Keratinocyte (primary cell): ENCODE measurements around the gene LHPP. TPM values are rescaled to one million over a fixed set of nuclear protein-coding genes. Genes with fewer than 3 reads are reported as not detected.

Source experiments
- DNase-seq: peaks from one replicate; pipeline ENCODE4 v3.0.0-alpha.2; 2011; ENCODE audit warnings: low read depth, missing footprints, low spot score
- FAIRE-seq: peaks from 2 replicates; lab custom pipeline; 2011; peaks lifted over from hg19 to GRCh38; lab: Jason Lieb, UNC
- H2AFZ ChIP-seq: 2 replicates; pipeline ENCODE4 v1.6.0; 2012; ENCODE audit warnings: low read length, control low read depth, inconsistent platforms; ENCODE audit not compliant: control insufficient read depth
- H3K27ac ChIP-seq: 2 replicates; pipeline ENCODE4 v1.5.1; 2011; ENCODE audit warnings: low read length; ENCODE audit not compliant: control insufficient read depth, insufficient read depth
- H3K27me3 ChIP-seq: 3 replicates; pipeline ENCODE4 v1.6.0; 2011; ENCODE audit warnings: low read length; ENCODE audit not compliant: control insufficient read depth, insufficient read depth; ENCODE audit errors: extremely low read depth
- H3K36me3 ChIP-seq, 2 experiments: 2 replicates in 1 of 2; 3 replicates in 1 of 2; pipeline ENCODE4 v1.5.1; 2011; ENCODE audit warnings: low read length in 2 of 2, mild to moderate bottlenecking in 1 of 2; ENCODE audit not compliant: control insufficient read depth in 2 of 2, insufficient read depth in 2 of 2; ENCODE audit errors: extremely low read depth in 1 of 2
- H3K4me1 ChIP-seq: 3 replicates; pipeline ENCODE4 v1.5.1; 2011; ENCODE audit warnings: low read length; ENCODE audit not compliant: control insufficient read depth, insufficient read depth; ENCODE audit errors: extremely low read depth
- H3K4me2 ChIP-seq: 3 replicates; pipeline ENCODE4 v1.6.0; 2011; ENCODE audit warnings: low read depth, low read length; ENCODE audit not compliant: control insufficient read depth, insufficient read depth; ENCODE audit errors: extremely low read depth
- H3K4me3 ChIP-seq, 3 experiments: fragments of 200-600 bp in 1 of 3; sonication (generic) in 1 of 3; 2 replicates in 2 of 3; 3 replicates in 1 of 3; pipeline ENCODE4 v1.5.1; 2011 to 2016; ENCODE audit warnings: low read length in 3 of 3, mild to moderate bottlenecking in 3 of 3, control low read depth in 2 of 3, inconsistent platforms in 1 of 3, low read depth in 1 of 3, mixed read lengths in 1 of 3, mixed run types in 1 of 3, moderate library complexity in 1 of 3; ENCODE audit not compliant: control insufficient read depth in 2 of 3, insufficient read depth in 2 of 3; ENCODE audit errors: extremely low read depth in 1 of 3
- H3K79me2 ChIP-seq: 2 replicates; pipeline ENCODE4 v1.6.0; 2012; ENCODE audit warnings: low read length; ENCODE audit not compliant: control insufficient read depth, insufficient read depth
- H3K9ac ChIP-seq: 3 replicates; pipeline ENCODE4 v1.6.0; 2011; ENCODE audit warnings: low read length; ENCODE audit not compliant: control insufficient read depth, insufficient read depth; ENCODE audit errors: extremely low read depth
- H3K9me1 ChIP-seq: 3 replicates; pipeline ENCODE4 v1.6.0; 2011; ENCODE audit warnings: low read length; ENCODE audit not compliant: control insufficient read depth, insufficient read depth; ENCODE audit errors: extremely low read depth
- H3K9me3 ChIP-seq: 2 replicates; pipeline ENCODE4 v1.5.1; 2012; ENCODE audit warnings: low read depth, low read length; ENCODE audit not compliant: control insufficient read depth
- H4K20me1 ChIP-seq: 3 replicates; pipeline ENCODE4 v1.6.0; 2011; ENCODE audit warnings: low read length; ENCODE audit not compliant: control insufficient read depth, insufficient read depth; ENCODE audit errors: extremely low read depth
- CTCF ChIP-seq, 3 experiments: IDR thresholded peaks in 1 of 3; conservative IDR thresholded peaks in 1 of 3; optimal IDR thresholded peaks in 1 of 3; 2 replicates in 2 of 3; 3 replicates in 1 of 3; pipeline versions ENCODE3 to v1.5.1; 2011; ENCODE audit warnings: low read length in 3 of 3, mild to moderate bottlenecking in 3 of 3, moderate library complexity in 2 of 3, control low read depth in 1 of 3, inconsistent platforms in 1 of 3; ENCODE audit not compliant: insufficient read depth in 2 of 3; ENCODE audit errors: extremely low read depth in 1 of 3
- EZH2 ChIP-seq: IDR thresholded peaks from one replicate; pipeline ENCODE4 v1.6.1; 2012; ENCODE audit warnings: inconsistent platforms, mild to moderate bottlenecking, low read length, moderate library complexity
- dilution Hi-C: fragments of 300-500 bp; cut with MboI; formaldehyde crosslinking; loops from one replicate; pipeline ENCODE4 v1.7.0; 2020; ENCODE audit warnings: low sequenced_read_pairs; ENCODE audit not compliant: extremely low pct_ligation_motif_present
- polyA plus RNA-seq, 5 experiments: library from polyadenylated mRNA; depleted of rRNA in 3 of 5; stranded (reverse) in 3 of 5; stranded (forward) in 1 of 5; unstranded in 1 of 5; fragments of >200 nt; gene quantifications; 1 replicate in 1 of 5; 2 replicates in 3 of 5; 3 replicates in 1 of 5; pipeline versions ENCODE4 v1.2.1 to v1.2.3, GENCODE V29; 2011 to 2012; ENCODE audit warnings: missing spikeins in 2 of 5, low read depth in 1 of 5, low replicate concordance in 1 of 5

Gene LHPP
- polyA plus RNA-seq, 1 donor (not counting 4 experiments of a cell fraction or from before 2014, with no cell fraction given), result 13.1 TPM

DNA sequence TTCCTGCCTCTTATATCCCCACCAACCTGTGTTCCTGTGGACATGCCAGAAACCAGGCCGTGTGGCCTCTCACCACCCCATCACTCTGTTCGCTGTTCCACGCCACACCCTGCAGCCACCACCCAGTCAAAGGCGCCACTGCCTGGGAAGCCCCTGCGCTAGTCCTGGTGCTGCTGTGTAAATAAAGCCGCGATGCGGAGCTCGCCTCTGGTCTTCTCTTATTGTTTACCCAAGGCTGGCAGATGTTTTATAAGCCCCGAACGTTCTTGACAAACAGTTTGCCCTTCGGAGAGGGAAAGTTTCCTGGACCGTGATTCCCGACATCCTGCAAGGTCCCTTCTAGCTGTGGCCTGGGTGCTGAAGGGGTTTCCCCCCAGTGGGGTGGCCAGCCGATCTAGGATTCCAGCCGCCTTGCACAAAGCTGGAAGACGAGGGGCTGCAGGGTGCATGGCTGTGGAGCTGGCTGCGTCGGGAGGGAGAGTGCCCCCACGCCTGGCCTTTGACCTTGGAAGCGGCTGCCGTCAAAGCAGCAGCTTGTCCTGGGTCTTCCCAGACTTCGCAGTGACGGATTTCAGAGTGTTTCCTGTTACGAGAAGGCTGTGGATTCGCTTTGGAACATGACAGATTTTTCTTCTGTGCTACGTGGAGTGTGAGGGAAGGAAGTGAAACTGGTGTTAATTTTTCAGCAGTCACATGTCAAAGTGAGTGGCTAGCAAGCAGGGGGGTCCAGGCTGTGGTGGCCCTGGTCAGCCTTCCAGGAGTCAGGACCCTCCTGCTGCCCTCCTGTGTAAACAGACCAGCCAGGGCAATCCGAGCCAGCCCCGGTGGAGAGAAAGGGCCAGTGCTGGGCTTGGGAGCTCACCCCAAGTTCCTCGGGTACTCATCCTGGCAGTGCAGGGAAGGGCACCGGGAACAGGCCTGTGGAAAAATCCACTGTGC is 61.6 kb downstream of the LHPP start:
- no peaks in the 10 kb centered on the region for H4K20me1 ChIP-seq
- H3K9me1 ChIP-seq, result no peaks in the 10 kb centered on the region
- H3K4me1 ChIP-seq, result peaks cover 10% of the 10 kb centered on the region
- no peaks in the 10 kb centered on the region for H3K79me2 ChIP-seq
- DNase-seq (no peak), FAIRE-seq (no peak)
- H3K9ac ChIP-seq, result no peak overlapping the region
- no peaks in the 10 kb centered on the region for H3K9me3 ChIP-seq
- H3K4me2 ChIP-seq, result no peak overlapping the region
- TF ChIP-seq EZH2 (no peak), CTCF (optimal IDR thresholded peaks at IDR 0.05 in 1 of 3, IDR thresholded peaks at IDR 0.05 in 1 of 3, conservative IDR thresholded peaks at IDR 0.05 in 1 of 3; ENCODE audit: extremely low read depth in 1 of 3, insufficient read depth in 2 of 3, low read length in 3 of 3) (no peak)
- no peak overlapping the region for H3K4me3 ChIP-seq
- no peak overlapping the region for H3K27ac ChIP-seq
- no peaks in the 10 kb centered on the region for H3K36me3 ChIP-seq
- dilution Hi-C loops, result no loop called here
- H2AFZ ChIP-seq, result no peak overlapping the region
- no peaks in the 10 kb centered on the region for H3K27me3 ChIP-seq

DNA sequence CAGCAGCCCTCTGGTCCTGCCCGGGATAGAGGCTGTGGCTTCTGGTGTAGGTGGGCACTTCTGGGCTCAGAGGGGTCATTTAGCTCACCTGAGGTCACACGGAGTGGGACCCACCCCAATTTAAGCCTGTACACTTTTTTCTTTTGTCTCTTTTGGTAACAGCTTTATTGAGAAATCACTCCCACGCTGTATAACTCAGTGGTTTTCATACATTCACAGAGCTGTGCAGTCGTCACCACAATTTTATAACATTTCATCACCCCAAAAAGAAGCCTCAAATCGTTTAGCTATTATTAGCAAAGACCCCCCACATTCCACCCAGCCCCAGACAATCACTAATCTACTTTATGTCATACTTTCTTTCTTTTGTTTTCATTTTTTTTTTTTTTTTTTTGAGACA is 62.3 kb downstream of the LHPP start:
- no peaks in the 10 kb centered on the region for H3K9me1 ChIP-seq
- FAIRE-seq (no peak), DNase-seq (no peak)
- dilution Hi-C loops, result no loop called here
- no peaks in the 10 kb centered on the region for H3K9me3 ChIP-seq
- no peak overlapping the region for H3K9ac ChIP-seq
- no peak overlapping the region for H3K4me3 ChIP-seq
- H4K20me1 ChIP-seq, result no peaks in the 10 kb centered on the region
- no peak for TF ChIP-seq CTCF (optimal IDR thresholded peaks at IDR 0.05 in 1 of 3, IDR thresholded peaks at IDR 0.05 in 1 of 3, conservative IDR thresholded peaks at IDR 0.05 in 1 of 3; ENCODE audit: extremely low read depth in 1 of 3, insufficient read depth in 2 of 3, low read length in 3 of 3)
- no peak for TF ChIP-seq EZH2
- no peak overlapping the region for H3K4me2 ChIP-seq
- H3K27ac ChIP-seq, result no peak overlapping the region
- H2AFZ ChIP-seq, result no peak overlapping the region
- no peaks in the 10 kb centered on the region for H3K27me3 ChIP-seq
- peaks cover 10% of the 10 kb centered on the region for H3K4me1 ChIP-seq
- H3K79me2 ChIP-seq, result no peaks in the 10 kb centered on the region
- H3K36me3 ChIP-seq, result no peaks in the 10 kb centered on the region
